ENCODE results near the gene AGPS. TPM values are rescaled to one million over a fixed set of nuclear protein-coding genes. Genes with fewer than 3 reads are reported as not detected.

Gene AGPS

DNA sequence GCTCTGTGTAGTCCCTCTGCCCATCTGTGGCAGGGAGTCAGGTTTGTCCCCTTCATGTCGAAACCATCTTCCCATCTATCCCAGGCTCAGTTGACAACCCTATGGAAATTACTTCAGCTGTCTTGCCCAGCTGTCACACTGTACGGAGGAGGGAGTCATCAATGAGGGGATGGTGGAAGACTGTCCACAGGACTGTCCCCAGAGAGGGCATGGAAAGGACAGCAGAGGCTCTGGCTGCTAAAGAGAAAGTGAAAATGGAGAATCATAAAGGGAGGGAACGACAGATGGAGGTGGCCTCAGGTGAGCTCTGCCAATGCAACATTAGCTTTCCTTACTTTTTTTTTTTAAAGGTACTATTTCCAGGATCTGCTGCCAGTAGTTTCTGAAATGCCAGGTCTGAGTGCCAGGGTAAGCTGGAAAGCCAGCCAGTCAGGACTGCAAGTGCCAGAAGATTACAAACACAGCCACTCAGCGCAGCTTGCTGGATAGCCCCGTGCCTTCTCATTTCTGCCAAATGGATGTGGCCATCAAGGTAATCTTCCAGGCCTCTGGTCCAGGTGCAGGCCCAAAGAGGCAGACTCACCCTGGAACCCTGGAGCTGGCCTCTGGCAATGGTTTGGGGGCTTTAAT, 192.8 kb downstream of the AGPS start:
- H3K36me3 ChIP-seq (ENCODE audit: insufficient read depth, low read length), result no peaks in the 10 kb centered on the region
- H3K9ac ChIP-seq (ENCODE audit: low read depth, low read length), result no peak overlapping the region
- no peak overlapping the region for H3K4me3 ChIP-seq (ENCODE audit: low read length)
- no peaks in the 10 kb centered on the region for H3K9me3 ChIP-seq (replicated peaks; ENCODE audit: low read length)
- peaks cover 5% of the 10 kb centered on the region for H3K27me3 ChIP-seq (ENCODE audit: control insufficient read depth, insufficient read depth, low read length)
- no peaks in the 10 kb centered on the region for H3K4me1 ChIP-seq (ENCODE audit: control insufficient read depth, insufficient read depth, low read length)
- H3K4me2 ChIP-seq (ENCODE audit: low read length), result peak overlapping the region; percentile 15

- peaks cover 5% of the 10 kb centered on the region for H3K27me3 ChIP-seq (ENCODE audit: control insufficient read depth, insufficient read depth, low read length)
- H3K36me3 ChIP-seq (ENCODE audit: insufficient read depth, low read length), result no peaks in the 10 kb centered on the region
- H3K4me2 ChIP-seq (ENCODE audit: low read length), result no peak overlapping the region
- no peaks in the 10 kb centered on the region for H3K4me1 ChIP-seq (ENCODE audit: control insufficient read depth, insufficient read depth, low read length)
- no peaks in the 10 kb centered on the region for H3K9me3 ChIP-seq (replicated peaks; ENCODE audit: low read length)
- no peak overlapping the region for H3K9ac ChIP-seq (ENCODE audit: low read depth, low read length)
- H3K4me3 ChIP-seq (ENCODE audit: low read length), result no peak overlapping the region
Observed at GRCh38 chr2:177586154-177586553, 193.6 kb downstream of the AGPS start.

DNA sequence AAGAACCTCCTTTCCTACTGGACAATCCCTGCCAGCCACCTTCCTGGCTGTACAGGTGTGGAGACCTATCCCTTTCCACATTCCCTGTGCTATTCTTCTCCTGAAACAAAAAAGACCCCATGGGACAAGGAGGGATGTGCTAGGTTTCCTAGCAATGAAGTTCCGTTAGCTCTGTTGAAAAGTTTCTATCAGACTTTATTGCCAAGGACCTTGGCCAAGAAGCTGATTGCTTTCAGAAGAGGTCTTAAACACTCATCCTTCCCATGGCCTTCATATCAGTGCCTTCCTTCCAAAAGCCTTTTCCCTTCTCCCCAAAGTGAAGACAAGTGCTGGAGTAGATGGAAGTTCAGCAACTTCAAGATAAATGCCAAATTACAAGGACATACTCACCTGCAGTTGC, 194.8 kb downstream of the AGPS start:
- no peaks in the 10 kb centered on the region for H3K9me3 ChIP-seq (replicated peaks; ENCODE audit: low read length)
- H3K27me3 ChIP-seq (ENCODE audit: control insufficient read depth, insufficient read depth, low read length), result peaks cover 3% of the 10 kb centered on the region
- no peak overlapping the region for H3K4me2 ChIP-seq (ENCODE audit: low read length)
- no peaks in the 10 kb centered on the region for H3K36me3 ChIP-seq (ENCODE audit: insufficient read depth, low read length)
- H3K9ac ChIP-seq (ENCODE audit: low read depth, low read length), result no peak overlapping the region
- no peak overlapping the region for H3K4me3 ChIP-seq (ENCODE audit: low read length)
- H3K4me1 ChIP-seq (ENCODE audit: control insufficient read depth, insufficient read depth, low read length), result no peaks in the 10 kb centered on the region

DNA sequence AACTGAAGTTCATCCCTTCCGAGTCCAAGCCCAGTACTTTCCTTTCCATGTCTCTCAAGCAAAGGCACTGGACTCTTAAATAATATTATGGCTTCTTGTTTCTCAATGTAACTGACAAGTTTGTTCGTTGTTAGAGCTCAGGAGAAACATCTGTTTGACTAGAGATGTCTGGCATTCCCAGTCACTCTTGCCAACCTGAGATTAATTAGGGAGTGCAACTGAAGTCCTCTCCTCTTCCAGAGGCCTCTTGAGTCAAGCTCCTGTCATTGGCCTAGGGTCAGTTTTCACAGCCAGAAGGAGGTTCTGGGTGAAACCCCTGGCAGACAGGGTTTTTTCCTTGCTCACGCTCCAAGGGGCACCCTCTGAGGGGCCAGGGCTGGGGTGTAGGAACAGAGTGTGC, 196.1 kb downstream of the AGPS start:
- H3K4me1 ChIP-seq (ENCODE audit: control insufficient read depth, insufficient read depth, low read length), result no peaks in the 10 kb centered on the region
- H3K9ac ChIP-seq (ENCODE audit: low read depth, low read length), result no peak overlapping the region
- no peak overlapping the region for H3K4me2 ChIP-seq (ENCODE audit: low read length)
- H3K9me3 ChIP-seq (replicated peaks; ENCODE audit: low read length), result no peaks in the 10 kb centered on the region
- H3K36me3 ChIP-seq (ENCODE audit: insufficient read depth, low read length), result no peaks in the 10 kb centered on the region
- H3K4me3 ChIP-seq (ENCODE audit: low read length), result no peak overlapping the region
- H3K27me3 ChIP-seq (ENCODE audit: control insufficient read depth, insufficient read depth, low read length), result peaks cover 11% of the 10 kb centered on the region

- Histone ChIP-seq H3K4me2 (ENCODE audit: low read length) (no peak overlapping the region), H3K4me1 (ENCODE audit: control insufficient read depth, insufficient read depth, low read length) (no peaks in the 10 kb centered on the region), H3K9ac (ENCODE audit: low read depth, low read length) (no peak overlapping the region), H3K36me3 (ENCODE audit: insufficient read depth, low read length) (no peaks in the 10 kb centered on the region), H3K4me3 (ENCODE audit: low read length) (no peak overlapping the region), H3K27me3 (ENCODE audit: control insufficient read depth, insufficient read depth, low read length) (peaks cover 13% of the 10 kb centered on the region), H3K9me3 (replicated peaks; ENCODE audit: low read length) (no peaks in the 10 kb centered on the region)
Observed at GRCh38 chr2:177589186-177589585, 196.6 kb downstream of the AGPS start.

- Histone ChIP-seq H3K4me2 (ENCODE audit: low read length) (no peak overlapping the region), H3K4me3 (ENCODE audit: low read length) (no peak overlapping the region), H3K27me3 (ENCODE audit: control insufficient read depth, insufficient read depth, low read length) (peaks cover 18% of the 10 kb centered on the region), H3K9me3 (replicated peaks; ENCODE audit: low read length) (no peaks in the 10 kb centered on the region), H3K4me1 (ENCODE audit: control insufficient read depth, insufficient read depth, low read length) (no peaks in the 10 kb centered on the region), H3K9ac (ENCODE audit: low read depth, low read length) (no peak overlapping the region), H3K36me3 (ENCODE audit: insufficient read depth, low read length) (no peaks in the 10 kb centered on the region)
Observed at GRCh38 chr2:177592397-177592796, 199.8 kb downstream of the AGPS start.

DNA sequence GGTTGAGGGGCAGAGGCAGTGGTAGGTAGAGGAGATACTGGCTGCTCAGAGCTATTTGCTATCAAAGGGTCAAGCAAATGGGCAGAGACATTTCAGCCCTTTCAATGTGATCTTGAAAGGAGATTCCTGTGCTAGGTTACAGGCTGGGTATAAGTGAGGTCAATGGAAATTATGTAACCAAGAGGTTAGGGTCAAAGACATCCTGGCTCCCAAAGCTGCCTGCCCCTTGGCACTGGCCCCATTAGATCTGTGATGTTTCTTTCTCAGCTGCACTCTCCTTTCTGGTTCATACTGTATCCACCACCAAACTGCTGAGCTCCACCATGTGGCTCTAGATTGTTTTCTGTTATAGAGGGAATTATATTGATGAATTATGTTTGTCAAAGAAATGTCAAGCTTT, 200.4 kb downstream of the AGPS start:
- Histone ChIP-seq H3K4me3 (ENCODE audit: low read length) (no peak overlapping the region), H3K4me2 (ENCODE audit: low read length) (no peak overlapping the region), H3K9me3 (replicated peaks; ENCODE audit: low read length) (no peaks in the 10 kb centered on the region), H3K36me3 (ENCODE audit: insufficient read depth, low read length) (no peaks in the 10 kb centered on the region), H3K4me1 (ENCODE audit: control insufficient read depth, insufficient read depth, low read length) (no peaks in the 10 kb centered on the region), H3K9ac (ENCODE audit: low read depth, low read length) (no peak overlapping the region), H3K27me3 (ENCODE audit: control insufficient read depth, insufficient read depth, low read length) (peaks cover 18% of the 10 kb centered on the region)

DNA sequence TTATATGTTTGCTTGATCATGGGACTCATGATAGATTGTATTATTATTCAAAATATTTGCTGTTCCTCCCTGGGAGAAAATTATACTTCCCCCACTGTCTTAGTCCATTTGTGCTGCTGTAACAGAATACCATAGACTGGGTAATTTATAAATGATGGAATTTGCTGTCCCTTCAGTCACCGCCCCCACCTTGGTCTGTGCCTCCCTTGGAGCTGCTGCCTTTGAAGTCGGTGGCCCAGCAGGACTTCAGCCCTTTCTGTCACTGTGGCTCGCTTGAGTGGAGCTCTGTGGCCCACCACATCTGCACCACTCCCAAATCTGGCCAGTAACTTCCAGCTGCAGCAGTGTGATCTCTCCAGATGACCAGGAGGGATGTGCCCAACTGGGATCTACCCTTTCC, 200.8 kb downstream of the AGPS start:
- Histone ChIP-seq H3K4me3 (ENCODE audit: low read length) (no peak overlapping the region), H3K36me3 (ENCODE audit: insufficient read depth, low read length) (no peaks in the 10 kb centered on the region), H3K9ac (ENCODE audit: low read depth, low read length) (no peak overlapping the region), H3K4me1 (ENCODE audit: control insufficient read depth, insufficient read depth, low read length) (no peaks in the 10 kb centered on the region), H3K27me3 (ENCODE audit: control insufficient read depth, insufficient read depth, low read length) (peaks cover 18% of the 10 kb centered on the region), H3K4me2 (ENCODE audit: low read length) (no peak overlapping the region), H3K9me3 (replicated peaks; ENCODE audit: low read length) (no peaks in the 10 kb centered on the region)

Small RNA genes within 50 kb of the gene (small RNA-seq; reads per million reads assigned to genes)
- not detected for gene RF01210
